IPS-NIHi11 (cell line): Measurements from ENCODE around the gene TCFL5.

ENCODE experiments used
- DNase-seq: peaks from one replicate; pipeline ENCODE4 v3.0.0; 2012; ENCODE audit warnings: mixed read lengths, low spot score

TCFL5 gene

GRCh38 chr20:62822239-62822787 lies 39.3 kb downstream of the TCFL5 start:
- DNase-seq = no peak

- DNase-seq = no peak
Measured at GRCh38 chr20:62821726-62822210, 39.9 kb downstream of the TCFL5 start.

GRCh38 chr20:62820962-62821725 lies 40.5 kb downstream of the TCFL5 start:
- no peak for DNase-seq

GRCh38 chr20:62820208-62820961 lies 41.2 kb downstream of the TCFL5 start:
- DNase-seq = no peak

- peak; percentile 38 for DNase-seq
Measured at GRCh38 chr20:62819494-62820174, 42.0 kb downstream of the TCFL5 start.

GRCh38 chr20:62818592-62819493 lies 42.8 kb downstream of the TCFL5 start:
- peak; percentile 51 for DNase-seq

- DNase-seq = no peak
Measured at GRCh38 chr20:62817975-62818591, 43.5 kb downstream of the TCFL5 start.

- DNase-seq = peak; percentile 64
Measured at GRCh38 chr20:62816884-62817873, 44.4 kb downstream of the TCFL5 start, which contains the start of gene COL9A3. TSS of gene COL9A3 (plus strand) at chr20:62817050. CDS start at chr20:62817065, 15 bp downstream.

- peak; percentile 82 for DNase-seq
Measured at GRCh38 chr20:62816031-62816883, 45.4 kb downstream of the TCFL5 start.

GRCh38 chr20:62815066-62815991 lies 46.3 kb downstream of the TCFL5 start:
- DNase-seq = peak; percentile 82

- no peak for DNase-seq
Measured at GRCh38 chr20:62814709-62815065, 46.9 kb downstream of the TCFL5 start.

- DNase-seq = no peak
Measured at GRCh38 chr20:62814060-62814708, 47.4 kb downstream of the TCFL5 start.

- no peak for DNase-seq
Measured at GRCh38 chr20:62813588-62813987, 48.0 kb downstream of the TCFL5 start.

GRCh38 chr20:62812907-62813200 lies 48.8 kb downstream of the TCFL5 start:
- no peak for DNase-seq

GRCh38 chr20:62812181-62812906 lies 49.3 kb downstream of the TCFL5 start:
- DNase-seq = no peak

- DNase-seq = no peak
Measured at GRCh38 chr20:62811720-62812119, 49.9 kb downstream of the TCFL5 start.
